ENCODE data around the gene FAAH.
A peak's percentile ranks its signal among the peaks of the same experiment; 100 is the strongest.
"Not testable (repeated sequence)": the region's sequence is repeated elsewhere in the genome, so short reads cannot be mapped to it uniquely, and the experiment has no call there.

The FAAH gene

DNA sequence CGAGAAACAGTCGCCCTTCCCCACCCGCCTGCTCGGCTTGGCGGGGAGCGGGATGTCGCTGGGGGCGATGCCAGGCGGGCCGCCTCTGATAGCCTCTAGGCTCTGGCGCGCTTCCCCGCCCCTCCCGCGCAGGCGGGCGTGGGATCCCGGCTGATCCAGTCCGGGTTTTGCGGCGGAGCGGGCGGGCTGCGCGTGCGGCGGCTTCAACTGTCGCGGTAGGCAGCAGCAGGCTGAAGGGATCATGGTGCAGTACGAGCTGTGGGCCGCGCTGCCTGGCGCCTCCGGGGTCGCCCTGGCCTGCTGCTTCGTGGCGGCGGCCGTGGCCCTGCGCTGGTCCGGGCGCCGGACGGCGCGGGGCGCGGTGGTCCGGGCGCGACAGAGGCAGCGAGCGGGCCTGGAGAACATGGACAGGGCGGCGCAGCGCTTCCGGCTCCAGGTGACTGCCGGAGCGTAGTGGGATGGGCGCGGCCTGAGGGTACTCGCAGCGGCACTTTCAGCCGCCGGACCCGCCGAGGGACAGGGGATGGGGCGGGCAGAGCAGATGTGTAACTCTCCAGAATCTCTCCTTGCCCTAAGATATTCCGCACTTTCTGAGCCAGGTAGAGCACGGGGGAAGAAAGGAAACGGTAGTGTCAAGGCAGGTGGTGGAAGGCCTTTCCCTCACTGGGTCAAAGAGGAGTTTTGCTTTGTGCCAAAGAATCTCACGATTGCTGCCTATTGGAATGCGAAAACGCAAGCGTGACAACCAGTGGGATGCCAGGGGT, at the start of gene FAAH:
FAAH (plus strand) TSS at position 210 of the 764 bp plus-strand sequence; CDS start at position 242, 32 bp downstream.
- peak; percentile 65 for DNase-seq

GRCh38 chr1:46344481-46344880, 49.6 kb upstream of the FAAH start:
- no peak for DNase-seq

DNA sequence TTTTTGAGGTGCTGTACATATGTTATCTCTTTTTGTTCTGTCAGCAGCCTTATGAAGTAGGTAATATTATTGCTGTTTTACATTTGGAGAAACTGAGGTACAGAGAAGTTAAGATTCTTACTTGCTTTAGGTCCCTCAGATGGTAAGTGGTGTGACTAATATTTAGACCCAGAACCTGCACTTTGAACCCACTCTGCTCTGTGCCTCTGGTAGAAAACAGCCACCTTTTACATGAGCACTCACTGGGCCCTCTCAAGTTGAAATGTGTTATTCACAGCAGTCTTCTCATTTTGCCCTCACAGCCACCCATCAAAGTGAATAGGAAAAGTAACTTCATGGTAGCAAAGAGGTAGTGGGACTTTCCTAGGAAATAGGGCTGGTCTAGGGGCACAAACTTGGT, 48.8 kb upstream of the FAAH start:
- no peak for DNase-seq

DNA sequence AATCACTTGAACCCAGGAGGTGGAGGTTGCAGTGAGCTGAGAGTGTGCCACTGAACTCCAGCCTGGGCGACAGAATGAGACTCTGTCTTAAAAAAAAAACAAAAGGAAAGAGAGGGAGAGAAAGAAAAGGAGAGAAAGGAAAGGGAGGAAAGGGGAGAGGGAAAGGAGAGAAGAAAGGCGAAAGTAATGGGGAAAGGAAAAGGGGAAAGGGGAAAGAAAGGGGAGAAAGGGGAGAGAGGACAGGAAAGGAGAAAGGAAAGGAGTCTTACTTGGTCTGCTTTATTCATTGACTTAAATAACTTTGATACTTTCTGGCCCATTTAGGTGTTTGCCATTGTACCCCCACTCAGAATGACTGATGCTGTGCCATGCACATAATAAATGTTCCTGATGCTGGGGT, 41.8 kb upstream of the FAAH start:
- no peak for DNase-seq

- not testable (repeated sequence) for DNase-seq
Observed at GRCh38 chr1:46355920-46356319, 38.2 kb upstream of the FAAH start.

GRCh38 chr1:46362158-46362557, 32.0 kb upstream of the FAAH start:
- DNase-seq: no peak

- DNase-seq: no peak
Observed at GRCh38 chr1:46363121-46363520, 31.0 kb upstream of the FAAH start.

GRCh38 chr1:46364612-46365011, 29.5 kb upstream of the FAAH start:
- no peak for DNase-seq

- DNase-seq: not testable (repeated sequence)
Observed at GRCh38 chr1:46365796-46366195, 28.3 kb upstream of the FAAH start.

GRCh38 chr1:46367072-46367471, 27.0 kb upstream of the FAAH start:
- DNase-seq: no peak

DNA sequence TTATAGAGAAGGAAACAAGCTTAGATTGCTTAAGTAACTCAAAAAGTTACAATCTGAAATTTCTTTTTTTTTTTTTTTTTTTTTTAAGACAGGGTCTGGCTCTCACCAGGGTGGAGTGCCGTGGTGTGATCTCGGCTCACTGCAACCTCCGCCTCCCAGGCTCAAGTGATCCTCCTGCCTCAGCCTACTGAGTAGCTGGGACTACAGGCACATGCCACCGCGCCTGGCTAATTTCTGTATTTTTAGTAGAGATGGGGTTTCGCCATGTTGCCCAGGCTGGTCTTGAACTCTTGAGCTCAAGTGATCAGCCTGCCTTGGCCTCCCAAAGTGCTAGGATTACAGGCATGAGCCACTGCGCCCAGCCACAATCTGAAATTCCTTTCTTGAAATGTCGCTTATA, 26.4 kb upstream of the FAAH start:
- not testable (repeated sequence) for DNase-seq

DNA sequence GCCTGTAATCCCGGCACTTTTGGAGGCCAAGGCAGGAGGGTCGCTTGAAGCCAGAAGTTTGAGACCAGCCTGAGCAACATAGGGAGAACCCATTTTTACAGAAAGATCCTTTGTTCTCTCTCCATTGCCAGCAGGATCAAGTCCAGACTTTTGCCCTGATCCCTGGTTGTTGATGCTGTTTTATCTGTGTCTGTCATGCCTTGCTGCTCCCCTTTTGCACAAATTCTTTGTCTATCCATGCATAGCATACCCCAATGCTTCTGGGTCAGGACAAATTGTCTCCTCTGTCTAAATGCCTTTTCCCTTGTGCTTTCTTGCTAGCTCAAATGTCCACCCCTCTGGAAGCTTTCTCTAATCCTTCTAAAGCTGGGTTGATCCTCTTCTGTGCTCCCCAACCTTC, 25.3 kb upstream of the FAAH start:
- DNase-seq: no peak

DNA sequence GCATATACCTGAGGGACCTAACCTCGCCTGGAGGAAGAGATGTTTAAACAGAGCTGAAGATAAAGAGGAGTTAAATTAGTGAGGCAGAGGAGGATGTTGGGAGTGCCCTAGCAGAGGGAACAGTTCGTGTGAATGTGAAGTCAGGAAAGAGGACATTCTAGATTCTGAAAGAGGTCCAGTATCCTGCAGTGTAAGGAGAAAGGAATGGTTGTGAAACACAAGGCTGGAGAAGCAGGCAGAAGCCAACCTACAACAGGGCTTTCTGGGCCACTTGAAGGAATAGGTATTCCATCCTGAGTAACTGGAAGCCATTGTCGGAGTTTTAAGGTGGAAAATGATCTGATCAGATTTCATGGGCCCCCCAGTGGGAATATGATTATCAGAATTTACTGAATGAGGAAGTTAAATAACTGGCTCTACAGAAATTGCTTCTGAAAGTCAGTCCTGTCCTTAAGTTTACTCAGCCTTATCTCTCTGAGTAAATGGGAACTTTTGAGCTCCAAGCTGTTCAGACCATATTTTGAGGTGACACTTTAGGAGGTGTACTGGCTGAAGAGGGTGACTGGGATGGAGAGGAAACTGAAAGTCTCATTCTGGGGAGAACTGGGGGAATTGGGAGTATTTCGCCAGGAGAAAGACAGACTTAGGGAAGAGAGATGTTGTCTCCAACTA, 24.4 kb upstream of the FAAH start:
- DNase-seq: no peak

- DNase-seq: no peak
Observed at GRCh38 chr1:46370214-46370633, 23.9 kb upstream of the FAAH start.

DNA sequence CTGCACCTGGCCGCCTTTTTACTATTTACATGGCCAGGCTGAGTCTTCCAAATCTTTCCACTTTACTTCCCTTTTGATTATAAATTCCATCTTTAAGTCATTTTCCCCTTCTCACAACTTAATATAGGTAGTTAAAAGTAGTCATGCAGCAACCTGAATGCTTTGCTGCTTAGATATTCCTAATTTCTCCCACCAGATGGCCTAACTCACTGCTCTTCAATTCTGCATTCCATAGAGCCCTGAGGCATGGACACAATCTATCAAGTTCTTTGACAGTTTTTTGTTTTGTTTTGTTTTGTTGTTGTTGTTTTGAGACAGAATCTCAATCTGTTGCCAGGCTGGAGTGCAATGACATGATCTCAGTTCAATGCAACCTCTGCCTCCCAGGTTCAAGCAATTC, 21.7 kb upstream of the FAAH start:
- DNase-seq: no peak

DNA sequence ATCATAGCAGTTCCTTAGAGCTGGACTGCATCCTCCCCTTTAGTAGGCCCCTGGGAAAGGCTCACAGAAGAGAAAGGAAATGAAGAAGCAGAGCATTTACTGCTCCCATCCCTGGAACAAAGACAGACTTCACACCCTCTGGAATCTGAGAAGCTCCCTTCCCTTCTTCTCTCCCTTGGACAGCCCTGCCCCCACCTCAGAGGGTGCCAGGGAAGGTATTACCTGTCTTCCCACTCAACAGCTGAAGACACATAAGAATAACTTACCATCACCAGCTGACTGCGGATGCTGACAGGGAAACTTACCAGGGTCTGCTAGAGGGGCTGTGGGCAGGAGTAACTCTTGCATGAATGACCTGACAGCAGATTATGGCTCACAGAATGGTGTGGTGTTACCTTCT, 14.1 kb upstream of the FAAH start:
- DNase-seq: no peak

GRCh38 chr1:46380508-46380907, 13.6 kb upstream of the FAAH start:
- DNase-seq: no peak

GRCh38 chr1:46393510-46393909, 607 bp upstream of the FAAH start:
- DNase-seq: no peak

- DNase-seq: peak; percentile 73
Observed at GRCh38 chr1:46394872-46395465, 852 bp downstream of the FAAH start.

DNA sequence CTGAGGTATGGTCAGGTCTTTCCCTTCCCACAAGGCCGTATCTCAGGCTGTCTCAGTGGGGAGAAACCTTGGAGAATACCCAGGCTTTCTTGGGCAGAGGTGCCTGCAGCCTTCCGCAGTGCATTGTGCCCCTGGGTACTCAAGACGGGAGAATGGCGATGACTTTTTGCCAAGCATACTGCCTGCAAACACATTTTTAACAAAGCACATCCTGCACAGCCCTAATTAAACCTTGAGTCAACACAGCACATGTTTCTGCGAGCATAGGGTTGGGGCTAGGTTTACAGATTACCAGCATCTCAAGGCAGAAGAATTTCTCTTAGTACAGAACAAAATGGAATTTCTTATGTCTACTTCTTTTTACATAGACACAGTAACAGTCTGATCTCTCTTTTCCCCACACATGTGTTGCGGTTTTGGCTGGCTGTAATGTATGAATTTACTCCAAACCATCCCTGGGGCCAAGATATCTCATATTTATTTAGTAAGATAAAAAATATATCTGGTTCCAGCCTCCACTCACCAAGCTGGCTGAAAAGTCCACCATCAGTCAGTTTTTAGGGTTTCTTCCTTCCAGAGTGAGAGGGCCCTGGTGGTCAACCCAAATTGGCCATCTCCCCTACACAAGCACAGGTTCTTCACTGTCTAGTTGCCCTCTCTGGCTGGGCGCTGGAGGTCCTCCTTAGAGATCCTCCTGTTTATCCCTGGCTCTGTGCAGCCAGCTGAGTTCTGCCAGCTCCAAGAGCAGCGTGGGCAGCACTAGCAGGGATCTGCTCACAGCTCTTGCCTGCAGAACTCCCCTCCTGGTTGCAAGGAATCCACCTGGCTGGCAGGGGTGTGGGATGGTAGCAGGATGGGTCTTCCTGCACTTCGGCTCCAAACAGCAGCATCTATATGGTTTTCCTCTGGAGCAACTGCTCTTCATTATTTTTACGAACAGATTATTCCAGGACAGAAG, 2.6 kb downstream of the FAAH start:
- no peak for DNase-seq

- no peak for DNase-seq
Observed at GRCh38 chr1:46399307-46399706, 5.2 kb downstream of the FAAH start.

DNA sequence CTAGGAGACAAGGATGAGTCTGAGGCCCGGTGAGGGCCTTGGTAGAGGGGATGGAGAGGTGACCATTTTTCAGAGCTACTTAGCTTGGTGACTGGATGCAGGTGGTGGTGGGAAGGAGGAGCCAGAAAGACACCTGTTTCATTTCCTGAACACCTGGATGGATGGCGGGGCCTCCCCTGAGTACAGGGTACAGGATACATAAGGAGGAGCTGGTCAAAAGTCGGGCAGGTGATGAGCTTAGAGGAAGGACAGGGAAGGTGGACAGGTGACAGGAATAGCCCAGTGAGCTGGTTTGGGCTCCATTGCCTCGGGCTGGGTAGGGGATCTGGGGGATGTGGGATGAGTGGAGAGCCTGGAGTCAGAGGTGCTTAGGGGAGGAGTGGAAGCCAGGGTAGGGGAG, 6.3 kb downstream of the FAAH start:
- no peak for DNase-seq
